Non-pigmented ciliary epithelial cell (primary cell): ENCODE data around the gene NCBP1.
"Not testable (repeated sequence)": the region's sequence is repeated elsewhere in the genome, so short reads cannot be mapped to it uniquely, and the experiment has no call there.

ENCODE experiments used
- DNase-seq: peaks from one replicate; pipeline ENCODE4 v3.0.0-alpha.2; 2010; ENCODE audit warnings: low read depth

The NCBP1 gene

DNA sequence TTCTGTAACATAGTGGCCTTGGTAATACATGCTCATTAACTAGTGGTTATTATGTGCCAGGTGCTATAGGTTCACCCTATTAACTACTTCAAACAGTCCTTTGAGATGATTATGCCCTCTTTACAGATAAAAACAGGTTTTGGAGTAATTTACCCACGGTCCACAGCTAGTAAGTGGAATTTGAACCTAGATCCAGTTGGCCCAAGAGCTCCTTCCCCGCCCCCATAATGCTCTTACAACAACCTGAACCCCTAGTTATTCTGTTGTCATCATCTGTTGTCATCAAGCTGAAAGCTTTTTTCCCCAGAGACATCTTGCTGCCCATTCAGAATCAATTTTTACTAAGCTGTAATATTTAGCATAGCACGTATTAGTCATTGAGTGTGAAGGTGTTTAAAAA, 40.3 kb downstream of the NCBP1 start:
- no peak for DNase-seq

DNA sequence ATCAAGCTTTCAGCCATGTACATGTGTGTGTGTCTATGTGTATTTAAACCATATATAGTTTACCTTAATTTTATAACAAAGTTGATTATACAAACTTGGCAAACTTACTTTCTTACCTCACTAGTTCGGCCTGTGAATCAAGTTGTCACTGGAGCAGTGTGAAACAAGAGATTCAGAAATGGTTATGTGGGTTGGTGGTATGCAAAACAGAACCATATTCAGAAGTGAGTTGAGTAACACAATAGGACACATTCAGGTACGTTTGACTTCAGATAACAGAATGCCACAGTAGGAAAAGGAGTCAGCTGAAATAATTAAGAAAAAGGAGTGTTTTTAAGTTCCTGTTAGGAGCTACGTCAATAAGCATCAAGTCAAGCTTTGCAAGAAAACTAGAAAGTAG, 42.0 kb downstream of the NCBP1 start:
- DNase-seq = no peak

- DNase-seq = no peak
These were observed 48.6 kb downstream of the NCBP1 start for GRCh38 chr9:97682242-97682641.

DNA sequence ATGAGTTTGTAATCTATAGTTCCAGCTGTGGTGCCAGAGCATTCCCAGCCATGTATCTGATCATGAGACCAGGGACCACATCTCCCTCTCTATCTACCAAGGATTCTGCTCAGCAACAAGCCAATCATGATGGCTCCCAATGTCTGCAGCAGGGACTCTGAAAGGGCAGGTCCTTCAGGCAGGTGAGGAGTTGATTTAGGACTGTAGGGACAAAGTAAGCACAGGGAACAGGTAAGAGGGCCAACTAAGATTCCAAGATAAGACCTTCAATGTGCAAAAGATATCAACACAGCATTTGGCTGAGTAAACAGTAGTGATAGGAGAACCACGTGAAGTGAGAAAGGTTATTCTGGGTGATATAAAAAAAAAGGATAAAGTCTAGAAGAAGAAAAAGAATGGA, 55.0 kb downstream of the NCBP1 start:
- no peak for DNase-seq

- no peak for DNase-seq
These were observed 56.0 kb downstream of the NCBP1 start for GRCh38 chr9:97689401-97690180.

DNA sequence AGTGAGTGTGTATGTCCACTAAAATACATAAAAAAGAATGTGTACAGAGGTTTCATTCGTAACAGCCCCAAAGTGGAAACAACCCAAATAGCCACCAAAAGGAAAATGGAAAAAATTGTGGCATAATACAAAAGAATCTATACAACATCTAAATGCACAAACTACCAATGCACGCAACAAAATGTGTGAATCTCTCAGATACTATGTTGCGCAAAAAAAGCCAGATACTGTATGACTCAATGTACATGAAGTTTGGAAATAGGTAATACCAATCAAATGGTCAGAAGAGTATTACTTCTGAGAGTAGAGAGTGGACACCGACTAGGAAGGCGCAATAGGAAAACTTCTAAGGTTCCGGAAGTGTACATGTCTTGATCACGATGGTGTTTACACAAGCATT, 61.1 kb downstream of the NCBP1 start:
- no peak for DNase-seq

- no peak for DNase-seq
These were observed 61.8 kb downstream of the NCBP1 start for GRCh38 chr9:97695390-97695789.

DNA sequence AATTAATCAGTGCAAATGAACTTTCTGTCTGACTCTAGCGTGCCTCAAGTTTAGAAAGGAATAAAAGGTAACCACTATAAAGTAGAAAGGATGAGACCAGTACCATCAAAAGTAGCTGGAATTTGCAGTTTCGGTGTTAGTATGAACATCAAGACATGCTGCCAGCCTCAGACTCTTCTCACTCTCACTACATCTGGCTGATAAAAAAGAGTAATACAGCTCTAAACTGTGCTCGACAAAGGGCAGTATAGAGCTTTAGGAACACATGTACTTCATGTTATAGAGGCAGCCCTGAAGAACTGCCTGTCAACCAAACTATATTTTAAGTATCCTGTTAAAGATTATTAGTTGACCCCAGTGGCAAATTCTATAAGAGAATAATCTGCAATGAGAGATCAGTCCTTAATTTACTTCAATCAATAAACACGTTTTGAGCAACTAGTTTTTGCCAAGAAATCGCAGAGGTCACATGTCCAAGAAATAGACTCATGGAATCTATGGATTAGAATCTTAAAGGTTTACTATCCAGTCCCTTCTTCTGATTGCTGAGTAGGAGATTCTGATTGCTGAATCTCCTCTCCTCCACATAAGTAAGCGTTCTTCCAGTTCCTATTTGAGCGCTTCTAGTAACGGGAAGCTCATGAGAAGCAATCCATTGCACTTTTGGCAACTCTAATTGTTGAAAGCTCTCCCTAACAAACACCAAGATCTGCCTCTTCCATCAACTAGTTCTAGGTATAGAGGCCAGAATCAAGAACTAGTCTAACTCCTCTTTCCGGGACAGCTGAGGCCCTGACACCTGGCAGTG, 62.6 kb downstream of the NCBP1 start:
- DNase-seq = no peak

DNA sequence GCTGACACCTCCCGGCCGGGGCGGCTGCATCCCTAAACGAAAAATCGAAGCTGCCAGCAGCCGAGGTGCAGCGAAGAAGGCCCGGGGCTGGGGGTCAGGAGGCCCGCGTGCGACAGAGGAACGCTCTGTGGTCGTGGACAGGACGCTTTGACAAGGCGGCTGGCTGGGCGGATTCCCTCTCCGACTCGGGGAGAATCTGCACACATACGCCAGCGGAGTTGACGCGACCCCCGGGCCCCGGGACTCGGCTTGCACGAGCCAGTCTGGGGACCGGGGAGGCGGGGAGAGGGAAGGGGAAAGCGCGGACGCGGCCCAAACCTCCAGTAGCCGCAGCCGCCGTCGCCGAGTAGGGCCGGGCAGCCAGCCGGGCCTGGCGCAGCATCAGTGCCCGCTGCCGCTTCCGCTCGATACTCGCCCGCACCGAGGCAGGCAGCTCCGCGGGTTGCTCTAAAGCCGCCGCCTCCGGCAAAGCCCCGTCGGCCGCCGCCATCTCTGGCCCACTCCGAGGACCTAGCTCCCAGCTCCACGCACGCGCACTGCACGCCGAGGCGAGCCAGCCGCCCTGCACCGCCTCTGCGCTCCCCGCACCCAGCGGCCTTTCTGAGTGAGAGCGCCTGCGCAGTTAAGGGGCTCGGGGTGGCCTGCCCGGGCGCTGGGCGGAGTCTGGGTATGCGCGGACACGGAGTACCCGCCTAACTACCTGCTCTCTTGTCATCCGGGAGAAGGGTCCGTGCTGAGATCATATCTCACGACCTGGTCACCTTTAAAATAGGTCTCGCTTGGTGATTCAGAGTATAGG, 63.4 kb downstream of the NCBP1 start, which contains the start of gene XPA:
Gene XPA, minus strand, starts transcription at position 538 of the 799 bp plus-strand sequence. Its CDS starts 48 bp downstream, at position 490.
- peak; percentile 40 for DNase-seq

DNA sequence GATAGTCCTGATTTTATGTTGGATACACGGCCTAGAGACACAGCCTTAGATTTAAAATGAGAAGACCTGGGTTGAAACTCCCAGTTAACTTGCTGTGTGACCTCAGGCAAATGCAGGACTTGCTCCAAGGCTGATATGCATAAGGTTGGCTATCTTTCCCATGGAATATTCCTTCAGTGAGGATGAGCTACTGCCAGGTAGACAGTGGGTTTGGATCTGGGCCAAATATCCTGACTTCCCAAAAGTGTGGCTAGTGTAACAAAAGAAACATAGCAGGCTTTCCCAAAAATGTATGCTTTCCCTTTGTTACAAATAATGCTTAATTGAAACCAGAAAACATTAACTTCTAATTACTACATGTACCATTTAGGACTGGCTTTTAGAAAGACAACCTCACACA, 64.2 kb downstream of the NCBP1 start:
- DNase-seq = no peak

GRCh38 chr9:97698865-97699264, 65.2 kb downstream of the NCBP1 start:
- DNase-seq = no peak

- not testable (repeated sequence) for DNase-seq
These were observed 65.7 kb downstream of the NCBP1 start for GRCh38 chr9:97699281-97699680.

DNA sequence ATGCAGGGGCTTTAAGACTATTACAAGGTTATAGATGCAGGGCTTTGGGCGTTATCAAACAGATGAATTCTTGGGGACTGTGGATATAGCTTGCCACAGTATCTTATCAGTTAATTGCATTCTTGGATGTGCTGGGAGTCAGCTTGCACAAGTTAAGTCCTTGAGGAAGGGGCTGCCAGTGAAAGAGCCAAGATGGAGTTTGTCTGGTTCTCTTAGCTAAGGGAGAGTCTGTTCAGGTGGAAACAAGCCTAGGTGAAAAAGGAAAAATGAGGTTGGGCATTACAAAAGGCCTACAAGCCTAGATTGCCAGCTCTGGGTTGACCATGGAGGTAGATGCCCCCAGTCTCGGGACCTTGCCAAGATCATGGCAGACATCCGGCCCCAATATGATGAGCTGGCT, 66.2 kb downstream of the NCBP1 start:
- DNase-seq = not testable (repeated sequence)

DNA sequence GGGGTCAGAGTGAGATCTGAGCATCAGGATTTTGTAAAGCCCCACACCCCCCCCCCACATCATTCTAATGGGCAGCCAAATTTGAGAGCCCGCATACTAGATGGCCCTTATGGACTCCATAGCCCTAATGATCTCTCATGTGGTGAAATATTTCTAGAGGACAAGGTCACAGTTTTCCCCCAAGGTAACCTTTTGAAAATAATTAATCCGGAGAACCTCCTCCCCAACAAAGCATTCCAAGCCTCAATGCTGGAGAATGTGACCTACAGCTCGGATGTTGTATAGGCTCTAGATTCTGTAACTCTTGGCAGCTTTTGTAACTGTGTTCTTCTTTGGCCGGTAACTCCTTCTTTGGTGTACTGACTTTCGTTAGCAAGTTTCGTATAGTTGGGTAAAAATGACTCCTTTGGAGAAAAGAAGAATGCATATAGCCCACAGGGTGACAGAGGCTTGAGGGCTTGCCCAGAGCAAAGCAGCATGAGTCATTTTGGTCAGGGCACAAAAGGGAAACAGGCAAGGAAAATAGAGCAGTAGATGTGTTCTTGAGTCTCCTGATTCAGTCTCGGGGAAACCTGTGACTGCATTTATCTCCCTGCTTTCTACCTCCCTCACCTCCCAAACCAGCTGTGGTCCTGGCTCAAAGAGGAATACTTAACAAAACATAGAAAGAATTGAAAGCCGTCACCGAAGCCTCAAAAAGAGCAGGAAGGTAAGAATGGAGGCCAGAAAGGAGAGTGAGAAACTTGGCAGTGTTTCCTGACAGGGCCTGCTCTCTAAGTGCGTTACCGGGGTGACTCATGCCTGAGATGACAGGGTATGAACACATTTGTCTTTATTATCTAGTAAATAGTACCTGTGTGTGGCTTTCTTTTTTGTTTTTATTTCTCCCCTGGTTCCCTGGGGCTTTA, 70.1 kb downstream of the NCBP1 start:
- peak; percentile 70 for DNase-seq

- DNase-seq = no peak
These were observed 70.7 kb downstream of the NCBP1 start for GRCh38 chr9:97704345-97704677.

DNA sequence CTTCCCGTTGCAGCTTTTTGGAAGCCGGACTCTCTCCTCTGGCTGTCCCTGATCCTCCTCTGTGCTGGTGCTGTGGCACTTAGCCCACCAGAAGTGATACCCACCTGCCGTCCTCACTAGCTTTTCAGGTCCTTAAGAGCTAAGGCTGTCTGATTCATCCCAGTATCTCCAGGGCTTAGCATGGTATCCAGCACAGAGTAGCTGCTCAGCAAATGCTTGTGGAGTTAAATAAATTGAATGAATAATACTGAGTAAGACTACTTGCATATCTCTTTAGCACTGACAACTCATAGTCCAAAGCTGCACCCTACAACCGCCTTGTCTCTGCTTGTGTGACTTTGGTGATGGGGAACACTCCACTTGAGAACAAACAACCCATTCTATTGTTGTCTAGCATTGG, 71.2 kb downstream of the NCBP1 start:
- DNase-seq = no peak

DNA sequence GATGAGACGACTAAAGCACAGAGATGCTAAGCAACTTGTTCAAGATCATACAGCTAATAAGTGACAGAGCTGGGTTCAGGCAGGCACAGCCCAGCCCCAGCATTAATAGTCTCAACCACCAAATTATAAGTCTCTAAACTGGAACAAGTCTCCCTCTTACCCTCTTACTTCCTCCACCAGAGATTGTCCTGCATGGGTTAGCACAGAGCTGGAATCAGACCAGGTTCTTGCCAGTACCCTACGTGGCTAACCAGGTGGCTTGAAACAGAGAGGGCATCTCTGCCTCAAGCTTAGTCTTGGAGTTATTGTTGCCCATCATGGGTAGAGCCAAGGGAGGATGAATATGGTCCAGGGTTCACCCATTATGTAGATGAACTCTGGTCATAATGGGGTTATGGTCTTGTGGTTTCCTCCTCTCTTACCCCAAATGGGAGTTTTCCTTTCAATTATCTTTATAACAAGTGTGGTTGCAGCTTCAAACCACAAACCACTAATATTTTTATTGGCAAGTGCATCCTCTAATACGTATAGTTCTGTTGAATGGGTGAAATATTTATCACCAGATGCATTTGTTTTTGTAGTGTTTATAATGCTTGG, 71.8 kb downstream of the NCBP1 start:
- no peak for DNase-seq

DNA sequence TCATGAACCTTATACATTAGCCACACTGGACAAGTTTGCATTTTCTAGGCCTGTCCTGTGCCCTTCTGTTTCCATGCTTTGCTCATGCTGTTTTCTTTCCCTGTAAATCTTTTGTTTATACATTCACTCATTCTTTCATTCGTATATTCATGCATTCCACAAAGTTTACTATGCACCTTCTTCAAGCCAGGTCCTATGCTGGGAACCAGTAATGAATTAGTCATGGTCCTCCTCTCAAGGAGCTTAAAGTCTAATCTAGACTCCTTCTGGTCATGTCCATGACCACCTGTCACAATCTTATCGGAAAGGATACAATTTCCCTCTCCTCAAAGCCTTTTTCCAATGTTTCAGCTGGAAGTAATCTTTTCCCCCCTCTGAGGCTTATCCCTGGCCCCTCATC, 72.6 kb downstream of the NCBP1 start:
- DNase-seq = no peak

DNA sequence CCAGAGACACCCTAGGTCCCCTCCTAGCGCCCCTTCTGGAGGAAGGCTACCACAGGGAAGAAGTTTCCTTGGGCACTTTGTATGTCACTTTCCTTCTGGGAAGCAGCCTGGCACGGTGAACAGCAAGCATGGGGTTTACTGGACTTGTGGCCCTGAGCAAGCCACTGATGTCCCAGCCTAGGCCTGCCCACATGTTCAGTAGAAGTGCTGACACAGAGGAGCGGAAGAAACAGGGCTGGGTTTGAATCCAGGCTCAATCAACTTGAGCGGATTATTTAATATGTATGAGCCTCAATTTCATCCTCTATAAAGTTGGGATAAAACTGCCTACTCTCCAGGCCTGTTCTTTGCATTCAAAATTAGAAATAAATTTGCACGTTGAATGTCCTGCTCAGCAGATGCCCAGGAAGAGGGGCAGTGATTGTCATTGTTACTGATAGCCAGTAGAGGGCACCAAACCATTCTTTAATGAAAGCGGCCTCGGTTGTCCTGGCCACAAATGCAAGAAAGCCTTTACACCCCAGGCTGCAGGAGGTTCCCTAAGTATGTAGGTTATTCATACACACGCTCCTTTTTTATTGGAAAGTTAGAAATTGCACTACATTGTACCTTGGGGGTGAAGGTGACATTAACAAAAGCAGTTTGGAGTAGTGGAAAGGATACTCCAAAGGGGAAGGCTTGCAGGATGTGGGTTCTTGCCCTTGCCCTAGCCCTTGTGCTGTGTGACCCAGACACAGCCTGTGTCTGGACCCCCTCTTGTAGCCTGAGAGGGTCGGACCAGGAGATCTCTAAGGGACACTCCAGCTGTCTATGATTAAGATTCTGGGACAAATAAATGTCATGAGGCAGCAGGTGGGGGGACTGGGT, 77.0 kb downstream of the NCBP1 start:
- DNase-seq = no peak

DNA sequence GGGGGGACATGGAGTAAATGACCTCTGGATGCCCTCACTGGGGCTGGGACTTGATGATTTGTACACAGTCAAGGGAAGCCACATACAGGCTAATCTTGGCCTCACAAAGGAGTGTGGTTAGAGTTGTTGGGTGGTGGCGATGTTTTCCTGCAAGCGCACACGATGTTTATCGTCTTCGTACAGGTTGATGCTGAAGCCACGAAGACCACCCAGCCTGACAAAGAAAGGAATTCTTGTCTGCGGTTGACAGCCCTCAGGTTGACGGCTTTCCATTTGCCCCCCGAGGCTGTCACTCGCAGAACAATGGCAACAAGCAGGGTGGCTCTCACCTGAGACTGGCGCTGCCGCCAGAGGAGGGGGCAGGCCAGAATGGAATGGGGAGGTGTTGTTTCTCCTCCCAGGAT, 77.6 kb downstream of the NCBP1 start:
- no peak for DNase-seq
